ENCODE data around the gene KCNQ2. TPM values are rescaled to one million over a fixed set of nuclear protein-coding genes. Genes with fewer than 3 reads are reported as not detected.
"Not testable (repeated sequence)": the region's sequence is repeated elsewhere in the genome, so short reads cannot be mapped to it uniquely, and the experiment has no call there.

The KCNQ2 gene
- total RNA-seq, 1 donor from 2014 or later, result not detected

GRCh38 chr20:63490416-63490815 lies 18.0 kb upstream of the KCNQ2 start:
- DNase-seq (ENCODE audit: low spot score), result no peak

DNA sequence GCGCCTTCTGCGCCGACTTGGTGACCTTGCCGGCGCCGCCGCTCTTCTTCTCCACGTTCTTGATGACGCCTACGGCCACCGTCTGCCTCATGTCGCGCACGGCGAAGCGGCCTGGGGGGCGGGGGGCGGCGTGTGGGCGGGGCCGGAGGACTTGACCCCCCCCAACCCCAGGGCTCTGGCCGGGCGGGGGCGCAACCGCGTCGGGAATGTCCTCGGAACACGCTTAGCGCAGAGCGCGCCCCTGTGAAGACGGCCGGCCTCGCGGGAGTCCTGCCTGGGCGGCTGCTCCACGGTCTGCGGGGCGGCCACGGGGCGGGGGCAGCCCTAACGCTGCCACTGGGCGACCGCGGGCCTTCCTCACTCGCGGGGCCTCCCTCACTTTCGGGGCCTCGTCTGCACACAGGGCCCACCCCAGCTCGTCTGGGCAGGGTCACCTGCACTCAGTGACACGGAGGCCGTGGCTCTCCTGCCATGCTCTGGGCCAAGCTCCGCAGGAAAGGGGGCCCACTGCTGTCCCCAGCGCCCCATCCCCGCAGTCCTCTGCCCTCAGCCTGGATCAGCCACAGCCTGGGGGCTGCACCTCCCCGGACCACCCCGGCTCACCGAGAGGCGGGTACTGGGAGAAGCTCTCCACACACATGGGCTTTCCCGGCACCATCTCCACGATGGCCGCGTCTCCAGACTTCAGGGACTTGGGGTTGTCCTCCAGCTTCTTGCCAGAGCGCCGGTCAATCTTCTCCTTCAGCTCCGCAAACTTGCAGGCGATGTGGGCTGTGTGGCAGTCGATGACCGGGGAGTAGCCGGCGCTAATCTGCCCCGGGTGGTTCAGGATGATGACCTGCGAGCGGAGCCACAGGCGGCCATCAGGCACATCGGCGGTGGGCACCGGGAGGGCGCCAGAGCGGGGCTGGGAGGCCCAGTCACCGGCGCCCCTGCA lies 16.1 kb upstream of the KCNQ2 start:
- DNase-seq (ENCODE audit: low spot score), result no peak

GRCh38 chr20:63487781-63488241 lies 15.4 kb upstream of the KCNQ2 start:
- no peak for DNase-seq (ENCODE audit: low spot score)

DNA sequence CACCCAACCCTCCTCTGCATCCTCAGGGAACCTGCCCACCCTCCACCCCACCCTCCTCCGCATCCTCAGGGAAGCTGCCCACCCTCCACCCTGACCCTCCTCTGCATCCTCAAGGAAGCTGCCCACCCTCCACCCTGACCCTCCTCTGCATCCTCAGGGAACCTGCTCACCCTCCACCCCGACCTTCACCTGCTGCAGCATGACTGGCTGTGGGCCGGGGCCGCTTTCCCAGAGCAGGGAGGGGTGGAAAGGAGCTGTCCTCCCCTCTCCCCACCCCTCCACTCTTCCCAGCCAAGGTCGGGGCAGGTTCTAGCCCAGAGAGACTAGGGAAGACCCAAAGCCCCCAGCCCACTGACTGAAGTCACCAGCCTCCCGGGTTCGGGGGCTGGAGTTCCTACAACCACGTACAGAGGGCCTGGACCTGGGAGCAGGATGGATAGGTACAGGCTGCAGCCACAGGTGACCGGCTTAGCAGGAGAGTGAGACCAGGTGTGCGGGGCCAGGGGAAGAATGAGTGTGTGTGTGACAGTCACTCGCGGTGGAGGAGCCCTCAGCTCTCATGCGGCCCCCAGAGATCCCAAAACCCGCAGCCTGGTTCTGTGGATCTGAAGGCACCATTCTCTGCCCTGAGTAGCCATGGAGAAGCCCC lies 14.8 kb upstream of the KCNQ2 start:
- no peak for DNase-seq (ENCODE audit: low spot score)

DNA sequence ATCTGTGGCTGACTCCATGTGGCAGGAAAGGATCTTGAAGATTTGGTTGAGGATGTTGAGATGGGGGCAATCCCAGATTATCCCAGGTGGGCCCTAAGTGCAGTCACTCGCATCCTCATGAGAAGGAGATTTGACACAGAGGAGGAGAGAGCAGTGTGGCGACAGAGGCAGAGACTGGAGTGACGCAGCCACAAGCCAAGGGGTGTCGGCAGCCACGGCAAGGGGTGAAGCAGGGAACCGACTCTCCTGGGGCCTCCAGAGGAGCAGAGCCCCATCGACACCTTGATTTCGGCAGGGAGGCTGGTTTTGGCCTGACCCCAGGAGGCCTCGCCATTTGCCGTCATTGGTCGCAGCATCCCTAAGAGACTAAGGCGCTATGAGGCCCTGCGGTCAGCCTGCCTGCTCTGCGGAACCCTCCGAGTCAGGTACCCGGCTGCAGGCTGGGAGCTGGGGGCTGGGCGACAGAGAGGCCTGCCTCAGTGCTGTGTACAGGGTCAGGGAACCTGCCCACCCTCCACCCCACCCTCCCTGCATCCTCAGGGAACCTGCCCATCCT lies 13.9 kb upstream of the KCNQ2 start:
- DNase-seq (ENCODE audit: low spot score), result no peak

GRCh38 chr20:63484651-63485403 lies 12.4 kb upstream of the KCNQ2 start:
- no peak for DNase-seq (ENCODE audit: low spot score)

GRCh38 chr20:63484236-63484635 lies 11.8 kb upstream of the KCNQ2 start:
- no peak for DNase-seq (ENCODE audit: low spot score)

- DNase-seq (ENCODE audit: low spot score), result no peak
Measured at GRCh38 chr20:63483834-63484233, 11.4 kb upstream of the KCNQ2 start.

DNA sequence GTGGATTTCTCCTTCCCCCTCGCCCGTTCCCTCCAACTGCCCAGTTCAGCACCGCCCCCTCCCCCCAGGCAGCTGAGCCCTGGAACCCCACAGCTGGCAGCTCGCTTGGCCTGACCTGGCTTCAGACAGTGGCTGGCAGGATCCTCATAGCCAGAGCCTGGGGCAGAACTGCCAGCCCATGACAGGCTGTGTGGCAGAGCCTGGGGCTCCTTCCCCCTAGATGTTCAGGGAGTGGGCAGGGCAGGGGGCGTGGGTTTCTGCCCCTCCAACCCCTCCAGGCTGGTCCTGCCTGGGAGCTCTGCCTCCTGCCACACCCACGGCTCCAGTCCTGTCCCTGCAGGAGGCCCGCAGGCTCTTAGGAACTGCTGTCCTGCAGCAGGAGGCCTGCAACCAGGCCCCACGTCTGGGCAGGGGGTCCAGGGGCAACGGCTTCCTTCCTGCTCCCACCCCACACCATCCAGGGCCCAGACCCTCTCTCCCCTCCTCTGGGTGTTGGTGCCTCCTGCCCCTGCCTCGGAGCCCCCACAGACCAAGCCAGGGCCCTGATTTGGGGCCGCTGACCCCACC lies 9.6 kb upstream of the KCNQ2 start:
- no peak for DNase-seq (ENCODE audit: low spot score)

- no peak for DNase-seq (ENCODE audit: low spot score)
Measured at GRCh38 chr20:63481503-63481902, 9.0 kb upstream of the KCNQ2 start.

- not testable (repeated sequence) for DNase-seq (ENCODE audit: low spot score)
Measured at GRCh38 chr20:63479695-63480419, 7.4 kb upstream of the KCNQ2 start.

- no peak for DNase-seq (ENCODE audit: low spot score)
Measured at GRCh38 chr20:63478346-63479302, 6.2 kb upstream of the KCNQ2 start.

GRCh38 chr20:63477944-63478343 lies 5.5 kb upstream of the KCNQ2 start:
- DNase-seq (ENCODE audit: low spot score), result no peak

DNA sequence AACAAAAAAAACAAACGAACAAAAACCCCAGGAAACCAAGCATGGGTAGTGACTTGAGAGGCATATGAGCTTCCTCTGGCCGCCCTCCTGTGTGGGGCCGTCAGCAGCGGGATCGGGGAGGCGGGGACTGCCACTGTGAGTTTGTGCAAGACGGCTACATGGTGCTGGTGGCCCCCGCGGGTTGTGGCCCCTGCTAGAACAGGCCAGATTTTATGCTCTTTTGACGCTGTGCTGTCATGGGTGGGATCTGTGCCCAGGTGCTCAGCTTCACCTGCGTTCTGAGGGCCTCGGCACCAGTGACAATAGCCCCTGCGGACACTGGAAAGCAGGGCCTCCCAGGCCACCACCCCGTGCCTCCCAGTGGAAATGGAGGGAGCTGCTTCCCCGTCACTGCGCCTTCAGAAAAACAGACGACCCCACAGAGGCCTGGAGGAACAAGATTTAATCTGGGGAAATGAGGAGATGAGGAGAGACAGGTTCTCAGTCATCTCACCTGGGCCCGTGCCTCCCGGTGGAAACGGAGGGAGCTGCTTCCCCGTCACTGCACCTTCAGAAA lies 4.7 kb upstream of the KCNQ2 start:
- no peak for DNase-seq (ENCODE audit: low spot score)

GRCh38 chr20:63475209-63475608 lies 2.8 kb upstream of the KCNQ2 start:
- no peak for DNase-seq (ENCODE audit: low spot score)

DNA sequence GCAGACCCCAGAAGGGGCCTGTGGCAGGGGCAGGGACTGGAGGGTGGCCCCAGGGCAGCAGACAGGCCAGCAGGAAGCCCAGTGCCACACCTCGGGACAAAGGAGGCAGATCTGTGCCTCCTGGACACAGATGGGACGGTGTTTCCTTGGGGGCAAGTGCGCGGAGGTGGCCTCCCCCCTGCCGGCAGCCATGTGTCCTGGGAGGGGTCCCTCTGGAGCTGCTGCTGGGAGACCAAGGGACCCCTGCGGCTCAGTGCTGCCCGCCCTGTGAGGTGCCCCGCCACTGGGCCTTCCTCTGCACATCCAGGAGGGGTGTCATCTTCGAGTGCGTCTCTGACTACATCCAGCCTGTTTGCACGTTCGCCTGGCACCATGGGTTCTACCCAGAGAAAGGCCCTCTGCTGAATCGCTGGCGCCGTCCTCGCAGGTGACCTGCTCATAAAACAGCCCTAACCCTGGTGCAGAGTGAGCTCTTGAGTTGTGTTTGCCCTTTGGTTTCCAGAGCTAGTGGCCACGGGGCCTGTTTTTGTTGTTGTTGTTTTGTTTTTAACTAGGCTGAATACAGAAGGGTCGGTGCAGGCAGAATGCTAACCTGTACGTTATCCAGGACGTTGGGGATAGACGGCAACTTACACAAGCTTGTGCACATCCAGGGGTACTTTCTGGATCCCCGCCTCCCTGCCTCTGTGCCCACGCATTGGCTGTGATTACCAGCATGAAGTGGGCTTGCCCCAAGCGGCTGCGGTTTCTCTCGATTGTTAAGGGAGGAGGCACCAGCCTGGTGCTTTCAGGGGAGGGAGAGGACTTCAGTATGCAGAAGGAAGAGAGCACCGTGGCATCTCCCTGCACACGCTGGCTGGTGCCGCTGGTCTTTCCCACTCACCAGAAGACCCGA lies 1.3 kb upstream of the KCNQ2 start:
- DNase-seq (ENCODE audit: low spot score), result no peak

DNA sequence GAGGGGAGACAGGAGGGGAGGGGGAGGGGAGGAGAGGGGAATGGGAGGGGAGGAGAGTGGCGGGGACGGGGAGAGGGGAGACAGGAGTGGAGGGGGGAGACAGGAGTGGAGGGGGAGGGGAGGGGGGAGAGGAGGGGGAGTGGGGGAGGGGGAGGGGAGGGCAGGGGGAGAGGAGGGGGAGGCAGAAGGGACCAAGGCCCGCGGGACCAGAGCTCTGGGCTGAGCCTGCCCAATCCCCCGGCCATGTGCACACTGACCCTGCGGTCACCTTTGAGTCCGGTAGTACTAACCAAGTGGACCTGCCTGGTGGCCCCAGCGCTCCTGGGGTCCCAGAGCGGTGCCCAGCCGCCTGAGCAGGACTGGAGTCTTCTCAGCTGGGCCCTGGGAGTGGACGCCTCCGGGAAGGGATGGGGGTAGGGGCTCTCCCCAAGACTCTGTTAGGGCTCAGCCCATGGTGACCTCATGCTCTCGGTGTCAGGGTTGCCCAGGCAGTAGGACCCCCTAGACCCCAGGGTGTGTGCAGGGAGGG lies 471 bp upstream of the KCNQ2 start:
- DNase-seq (ENCODE audit: low spot score), result no peak

DNA sequence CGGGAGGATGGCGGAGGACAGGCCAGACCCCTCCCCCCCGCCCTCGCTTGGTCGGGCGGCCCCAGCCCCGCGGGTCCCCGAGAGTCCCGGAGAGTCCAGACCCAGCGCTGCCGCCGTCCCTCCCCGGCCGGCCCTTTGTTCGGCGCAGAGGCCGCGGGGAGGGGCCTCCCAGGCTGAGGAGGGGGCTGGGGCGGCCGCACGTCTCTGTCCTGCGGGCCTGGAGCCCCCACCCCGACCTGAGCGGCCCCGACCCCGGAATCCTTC lies 806 bp downstream of the KCNQ2 start:
- DNase-seq (ENCODE audit: low spot score), result no peak
